ENCODE results near the gene GRIN2C.

GRCh38 chr17:74836191-74836590 lies 23.5 kb downstream of the GRIN2C start:
- TF ChIP-seq CTCF (IDR thresholded peaks at IDR 0.05) (no peak), EZH2 (IDR thresholded peaks at IDR 0.05; ENCODE audit: borderline replicate concordance, insufficient read depth, low read depth, low read length, poor library complexity, severe bottlenecking) (no peak)
